ENCODE measurements around the gene MTPN. TPM values are rescaled to one million over a fixed set of nuclear protein-coding genes. Genes with fewer than 3 reads are reported as not detected.

MTPN gene
- total RNA-seq, 4 donors from 2014 or later = 39.4 to 74.3 (median 62.9) TPM

DNA sequence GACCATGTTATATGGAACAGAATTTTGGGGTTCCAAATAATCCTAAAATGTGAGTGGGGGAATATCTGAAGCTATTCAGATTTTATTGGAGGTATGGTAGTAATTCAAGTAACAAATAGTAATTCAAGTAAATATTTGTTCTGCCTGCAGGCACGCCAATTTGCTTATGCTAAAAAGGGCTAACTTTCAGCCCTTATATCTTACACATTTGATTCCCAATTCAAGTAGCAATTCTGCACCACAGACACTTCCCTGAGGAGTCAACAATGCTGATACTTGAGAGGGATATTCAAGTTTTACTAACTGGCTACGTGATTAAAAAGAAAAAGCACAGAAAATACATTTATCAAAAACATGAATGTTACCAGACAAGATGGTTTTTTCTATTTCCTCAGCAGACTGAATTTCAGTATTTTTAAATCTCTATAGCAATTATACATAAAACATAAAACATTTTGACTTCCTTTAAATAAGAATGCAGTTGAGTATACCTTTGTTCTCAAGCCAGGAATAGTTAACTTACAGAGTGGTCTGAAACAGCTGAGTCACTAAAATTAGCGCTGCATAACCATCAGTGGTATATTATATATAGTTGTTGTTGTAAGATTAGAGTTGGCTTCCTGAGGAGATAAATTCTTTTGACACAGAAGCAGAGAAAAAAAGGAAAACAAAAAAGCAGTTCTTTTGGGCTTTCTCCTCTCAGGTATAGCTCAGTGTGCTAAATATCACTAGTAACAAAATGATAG lies 33.9 kb downstream of the MTPN start:
- Histone ChIP-seq H3K4me1 (peaks cover 0 to 5% (median 2%) of the 10 kb centered on the region in 4 donors), H3K27ac (no peak overlapping the region), H3K36me3 (peaks cover 0 to 6% (median 0%) of the 10 kb centered on the region in 3 donors), H3K9me3 (no peaks in the 10 kb centered on the region), H3K4me3 (no peak overlapping the region), H3K27me3 (no peaks in the 10 kb centered on the region)
- TF ChIP-seq POLR2A (IDR thresholded peaks at IDR 0.05) (no peak), CTCF (IDR thresholded peaks at IDR 0.05) (no peak)
- DNase-seq = no peak

GRCh38 chr7:135942614-135943013 lies 34.5 kb downstream of the MTPN start:
- Histone ChIP-seq H3K27me3 (no peaks in the 10 kb centered on the region), H3K27ac (no peak overlapping the region), H3K4me3 (no peak overlapping the region), H3K9me3 (no peaks in the 10 kb centered on the region), H3K36me3 (peaks cover 0 to 6% (median 0%) of the 10 kb centered on the region in 3 donors), H3K4me1 (peaks cover 0 to 5% (median 2%) of the 10 kb centered on the region in 4 donors)
- no peak for DNase-seq
- TF ChIP-seq CTCF (IDR thresholded peaks at IDR 0.05) = no peak
- TF ChIP-seq POLR2A (IDR thresholded peaks at IDR 0.05) = no peak

GRCh38 chr7:135940077-135941075 lies 36.8 kb downstream of the MTPN start:
- Histone ChIP-seq H3K27me3 (no peaks in the 10 kb centered on the region), H3K36me3 (no peaks in the 10 kb centered on the region), H3K4me3 (no peak overlapping the region), H3K4me1 (peaks cover 0 to 5% (median 2%) of the 10 kb centered on the region in 4 donors), H3K27ac (no peak overlapping the region), H3K9me3 (no peaks in the 10 kb centered on the region)
- DNase-seq = no peak
- TF ChIP-seq POLR2A (IDR thresholded peaks at IDR 0.05) (no peak), CTCF (IDR thresholded peaks at IDR 0.05) (no peak)

GRCh38 chr7:135939261-135939812 lies 37.8 kb downstream of the MTPN start:
- H3K4me1 ChIP-seq = peaks cover 0 to 5% (median 2%) of the 10 kb centered on the region in 4 donors
- no peaks in the 10 kb centered on the region for H3K9me3 ChIP-seq
- TF ChIP-seq CTCF (IDR thresholded peaks at IDR 0.05) (no peak), POLR2A (IDR thresholded peaks at IDR 0.05) (no peak)
- no peak overlapping the region for H3K4me3 ChIP-seq
- DNase-seq = no peak
- H3K27ac ChIP-seq = no peak overlapping the region
- no peaks in the 10 kb centered on the region for H3K27me3 ChIP-seq
- no peaks in the 10 kb centered on the region for H3K36me3 ChIP-seq

- Histone ChIP-seq H3K27me3 (no peaks in the 10 kb centered on the region), H3K27ac (no peak overlapping the region), H3K4me3 (no peak overlapping the region), H3K36me3 (no peaks in the 10 kb centered on the region), H3K4me1 (peaks cover 0 to 5% (median 2%) of the 10 kb centered on the region in 4 donors), H3K9me3 (no peaks in the 10 kb centered on the region)
- TF ChIP-seq POLR2A (IDR thresholded peaks at IDR 0.05) (no peak), CTCF (IDR thresholded peaks at IDR 0.05) (no peak)
- DNase-seq = no peak
Observed at GRCh38 chr7:135938563-135938962, 38.6 kb downstream of the MTPN start.

Data from Peyer's patch (tissue), 4 donors.